ENCODE results near the gene ACSF2.

ACSF2 gene

DNA sequence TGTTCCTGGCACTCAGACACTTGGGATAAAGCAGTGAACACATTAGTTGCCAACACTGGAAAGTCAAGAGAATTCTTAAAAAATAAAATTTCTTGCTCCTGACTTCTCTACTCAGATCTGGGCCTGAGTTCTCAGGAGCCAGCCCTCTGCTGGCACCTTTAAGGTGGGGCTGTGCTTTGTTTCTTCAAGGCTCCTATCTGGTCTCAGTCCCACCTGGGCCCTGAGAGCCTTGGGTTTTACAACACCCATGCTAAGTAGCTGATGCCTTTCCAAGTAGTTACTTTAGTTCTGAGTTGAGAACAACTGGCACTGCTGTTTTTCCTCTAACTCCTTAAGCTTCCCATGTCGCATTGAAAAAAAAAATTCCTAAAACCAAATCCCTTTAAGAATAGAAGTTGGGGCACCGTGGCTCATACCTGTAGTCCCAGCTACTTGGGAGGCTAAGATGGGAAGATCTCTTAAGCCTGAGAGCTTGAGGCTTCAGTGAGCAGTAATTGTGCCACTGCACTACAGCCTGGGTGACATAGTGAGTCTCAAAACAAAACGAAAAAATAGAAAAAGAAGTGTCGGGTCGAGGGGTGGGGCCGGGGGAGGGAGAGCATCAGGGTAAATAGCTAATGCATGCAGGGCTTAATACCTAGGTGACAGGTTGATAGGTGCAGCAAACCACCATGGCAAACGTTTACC, 26.1 kb downstream of the ACSF2 start:
- TF ChIP-seq, protein P1, sequence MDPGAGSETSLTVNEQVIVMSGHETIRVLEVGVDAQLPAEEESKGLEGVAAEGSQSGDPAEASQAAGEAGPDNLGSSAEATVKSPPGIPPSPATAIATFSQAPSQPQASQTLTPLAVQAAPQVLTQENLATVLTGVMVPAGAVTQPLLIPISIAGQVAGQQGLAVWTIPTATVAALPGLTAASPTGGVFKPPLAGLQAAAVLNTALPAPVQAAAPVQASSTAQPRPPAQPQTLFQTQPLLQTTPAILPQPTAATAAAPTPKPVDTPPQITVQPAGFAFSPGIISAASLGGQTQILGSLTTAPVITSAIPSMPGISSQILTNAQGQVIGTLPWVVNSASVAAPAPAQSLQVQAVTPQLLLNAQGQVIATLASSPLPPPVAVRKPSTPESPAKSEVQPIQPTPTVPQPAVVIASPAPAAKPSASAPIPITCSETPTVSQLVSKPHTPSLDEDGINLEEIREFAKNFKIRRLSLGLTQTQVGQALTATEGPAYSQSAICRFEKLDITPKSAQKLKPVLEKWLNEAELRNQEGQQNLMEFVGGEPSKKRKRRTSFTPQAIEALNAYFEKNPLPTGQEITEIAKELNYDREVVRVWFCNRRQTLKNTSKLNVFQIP (CRISPR knock-in tag; IDR thresholded peaks at IDR 0.05; ENCODE audit: borderline replicate concordance, low read depth) = no peak
- TF ChIP-seq, protein P2, sequence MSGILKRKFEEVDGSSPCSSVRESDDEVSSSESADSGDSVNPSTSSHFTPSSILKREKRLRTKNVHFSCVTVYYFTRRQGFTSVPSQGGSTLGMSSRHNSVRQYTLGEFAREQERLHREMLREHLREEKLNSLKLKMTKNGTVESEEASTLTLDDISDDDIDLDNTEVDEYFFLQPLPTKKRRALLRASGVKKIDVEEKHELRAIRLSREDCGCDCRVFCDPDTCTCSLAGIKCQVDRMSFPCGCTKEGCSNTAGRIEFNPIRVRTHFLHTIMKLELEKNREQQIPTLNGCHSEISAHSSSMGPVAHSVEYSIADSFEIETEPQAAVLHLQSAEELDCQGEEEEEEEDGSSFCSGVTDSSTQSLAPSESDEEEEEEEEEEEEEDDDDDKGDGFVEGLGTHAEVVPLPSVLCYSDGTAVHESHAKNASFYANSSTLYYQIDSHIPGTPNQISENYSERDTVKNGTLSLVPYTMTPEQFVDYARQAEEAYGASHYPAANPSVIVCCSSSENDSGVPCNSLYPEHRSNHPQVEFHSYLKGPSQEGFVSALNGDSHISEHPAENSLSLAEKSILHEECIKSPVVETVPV (CRISPR knock-in tag; IDR thresholded peaks at IDR 0.05) = no peak
- TF ChIP-seq ISL1 (CRISPR knock-in tag; IDR thresholded peaks at IDR 0.05) (no peak), ZFP30 (CRISPR knock-in tag; IDR thresholded peaks at IDR 0.05) (no peak), RARB (CRISPR knock-in tag; IDR thresholded peaks at IDR 0.05) (no peak), ZC3H10 (CRISPR knock-in tag; IDR thresholded peaks at IDR 0.05) (no peak), TOX (CRISPR knock-in tag; IDR thresholded peaks at IDR 0.05; ENCODE audit: borderline replicate concordance) (no peak), ZNF565 (CRISPR knock-in tag; conservative IDR thresholded peaks at IDR 0.05; ENCODE audit: low read depth) (no peak), OSR1 (CRISPR knock-in tag; IDR thresholded peaks at IDR 0.05) (no peak), GLIS3 (CRISPR knock-in tag; IDR thresholded peaks at IDR 0.05) (no peak), PPARA (CRISPR knock-in tag; IDR thresholded peaks at IDR 0.05; ENCODE audit: borderline replicate concordance) (no peak), BACH2 (CRISPR knock-in tag; IDR thresholded peaks at IDR 0.05; ENCODE audit: borderline replicate concordance) (no peak), ZFP3 (CRISPR knock-in tag; IDR thresholded peaks at IDR 0.05) (no peak), ESRRG (CRISPR knock-in tag; IDR thresholded peaks at IDR 0.05) (no peak), ARNTL (CRISPR knock-in tag; IDR thresholded peaks at IDR 0.05; ENCODE audit: borderline replicate concordance, low read depth) (no peak)
- TF ChIP-seq, protein P3, sequence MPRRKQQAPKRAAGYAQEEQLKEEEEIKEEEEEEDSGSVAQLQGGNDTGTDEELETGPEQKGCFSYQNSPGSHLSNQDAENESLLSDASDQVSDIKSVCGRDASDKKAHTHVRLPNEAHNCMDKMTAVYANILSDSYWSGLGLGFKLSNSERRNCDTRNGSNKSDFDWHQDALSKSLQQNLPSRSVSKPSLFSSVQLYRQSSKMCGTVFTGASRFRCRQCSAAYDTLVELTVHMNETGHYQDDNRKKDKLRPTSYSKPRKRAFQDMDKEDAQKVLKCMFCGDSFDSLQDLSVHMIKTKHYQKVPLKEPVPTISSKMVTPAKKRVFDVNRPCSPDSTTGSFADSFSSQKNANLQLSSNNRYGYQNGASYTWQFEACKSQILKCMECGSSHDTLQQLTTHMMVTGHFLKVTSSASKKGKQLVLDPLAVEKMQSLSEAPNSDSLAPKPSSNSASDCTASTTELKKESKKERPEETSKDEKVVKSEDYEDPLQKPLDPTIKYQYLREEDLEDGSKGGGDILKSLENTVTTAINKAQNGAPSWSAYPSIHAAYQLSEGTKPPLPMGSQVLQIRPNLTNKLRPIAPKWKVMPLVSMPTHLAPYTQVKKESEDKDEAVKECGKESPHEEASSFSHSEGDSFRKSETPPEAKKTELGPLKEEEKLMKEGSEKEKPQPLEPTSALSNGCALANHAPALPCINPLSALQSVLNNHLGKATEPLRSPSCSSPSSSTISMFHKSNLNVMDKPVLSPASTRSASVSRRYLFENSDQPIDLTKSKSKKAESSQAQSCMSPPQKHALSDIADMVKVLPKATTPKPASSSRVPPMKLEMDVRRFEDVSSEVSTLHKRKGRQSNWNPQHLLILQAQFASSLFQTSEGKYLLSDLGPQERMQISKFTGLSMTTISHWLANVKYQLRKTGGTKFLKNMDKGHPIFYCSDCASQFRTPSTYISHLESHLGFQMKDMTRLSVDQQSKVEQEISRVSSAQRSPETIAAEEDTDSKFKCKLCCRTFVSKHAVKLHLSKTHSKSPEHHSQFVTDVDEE (CRISPR knock-in tag; IDR thresholded peaks at IDR 0.05) = no peak
- no peak for ATAC-seq

DNA sequence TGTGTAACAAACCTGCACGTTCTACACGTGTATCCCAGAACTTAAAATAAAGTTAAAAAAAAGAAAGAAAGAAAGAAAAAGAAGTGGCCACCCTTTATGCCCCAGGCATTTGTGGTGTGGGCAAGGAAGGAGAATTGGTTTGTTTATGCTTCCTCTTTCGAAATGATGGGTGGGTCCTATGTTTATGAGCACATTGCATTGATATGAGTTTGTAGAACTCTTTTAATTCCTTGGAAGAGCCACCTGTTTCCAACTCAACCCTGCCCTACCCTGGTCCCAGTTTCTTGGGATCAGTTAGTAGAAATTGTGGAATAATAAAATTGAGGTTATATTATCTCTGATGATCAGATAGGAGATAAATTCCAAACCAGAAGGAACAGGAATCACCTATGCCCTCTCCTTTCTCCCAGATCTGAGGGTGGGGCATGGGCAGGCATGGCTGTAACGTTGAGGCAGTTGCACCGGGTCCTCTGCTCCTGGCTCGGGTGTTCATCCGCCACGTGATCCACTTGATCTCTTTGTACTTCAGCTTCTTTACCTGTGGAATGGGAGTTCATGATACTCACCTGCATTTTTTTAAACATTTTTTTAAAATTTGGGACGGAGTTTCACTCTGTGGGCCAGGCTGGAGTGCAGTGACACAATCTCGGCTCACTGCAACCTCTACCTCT, 26.7 kb downstream of the ACSF2 start:
- TF ChIP-seq TOX (CRISPR knock-in tag; IDR thresholded peaks at IDR 0.05; ENCODE audit: borderline replicate concordance) (no peak), ISL1 (CRISPR knock-in tag; IDR thresholded peaks at IDR 0.05) (no peak), CSDC2 (CRISPR knock-in tag; IDR thresholded peaks at IDR 0.05) (no peak), ESRRG (CRISPR knock-in tag; IDR thresholded peaks at IDR 0.05) (no peak), BACH2 (CRISPR knock-in tag; IDR thresholded peaks at IDR 0.05; ENCODE audit: borderline replicate concordance) (no peak), PPARA (CRISPR knock-in tag; IDR thresholded peaks at IDR 0.05; ENCODE audit: borderline replicate concordance) (no peak), ZFP30 (CRISPR knock-in tag; IDR thresholded peaks at IDR 0.05) (no peak), ZC3H10 (CRISPR knock-in tag; IDR thresholded peaks at IDR 0.05) (no peak), ARNTL (CRISPR knock-in tag; IDR thresholded peaks at IDR 0.05; ENCODE audit: borderline replicate concordance, low read depth) (no peak), TCF4 (CRISPR knock-in tag; IDR thresholded peaks at IDR 0.05; ENCODE audit: borderline replicate concordance) (no peak), ZFP3 (CRISPR knock-in tag; IDR thresholded peaks at IDR 0.05) (no peak), OSR1 (CRISPR knock-in tag; IDR thresholded peaks at IDR 0.05) (no peak), ZNF8 (CRISPR knock-in tag; IDR thresholded peaks at IDR 0.05) (no peak), ZNF565 (CRISPR knock-in tag; conservative IDR thresholded peaks at IDR 0.05; ENCODE audit: low read depth) (no peak), GLIS3 (CRISPR knock-in tag; IDR thresholded peaks at IDR 0.05) (no peak)
- TF ChIP-seq, protein P3 (CRISPR knock-in tag; IDR thresholded peaks at IDR 0.05) = no peak
- TF ChIP-seq, protein P4, sequence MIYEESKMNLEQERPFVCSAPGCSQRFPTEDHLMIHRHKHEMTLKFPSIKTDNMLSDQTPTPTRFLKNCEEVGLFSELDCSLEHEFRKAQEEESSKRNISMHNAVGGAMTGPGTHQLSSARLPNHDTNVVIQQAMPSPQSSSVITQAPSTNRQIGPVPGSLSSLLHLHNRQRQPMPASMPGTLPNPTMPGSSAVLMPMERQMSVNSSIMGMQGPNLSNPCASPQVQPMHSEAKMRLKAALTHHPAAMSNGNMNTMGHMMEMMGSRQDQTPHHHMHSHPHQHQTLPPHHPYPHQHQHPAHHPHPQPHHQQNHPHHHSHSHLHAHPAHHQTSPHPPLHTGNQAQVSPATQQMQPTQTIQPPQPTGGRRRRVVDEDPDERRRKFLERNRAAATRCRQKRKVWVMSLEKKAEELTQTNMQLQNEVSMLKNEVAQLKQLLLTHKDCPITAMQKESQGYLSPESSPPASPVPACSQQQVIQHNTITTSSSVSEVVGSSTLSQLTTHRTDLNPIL (CRISPR knock-in tag; IDR thresholded peaks at IDR 0.05; ENCODE audit: low read depth) = no peak
- no peak for ATAC-seq

Data from SK-N-SH treated with all-trans-retinoic acid at 6 μM for 48 hours (cell line).